Suppressor macrophage treated with lipopolysaccharide for 4 hours (primary cell): ENCODE data around the gene SUSD1.

Experiments
- DNase-seq: peaks from one replicate; pipeline ENCODE4 v3.0.0-alpha.2; 2020

The SUSD1 gene

DNA sequence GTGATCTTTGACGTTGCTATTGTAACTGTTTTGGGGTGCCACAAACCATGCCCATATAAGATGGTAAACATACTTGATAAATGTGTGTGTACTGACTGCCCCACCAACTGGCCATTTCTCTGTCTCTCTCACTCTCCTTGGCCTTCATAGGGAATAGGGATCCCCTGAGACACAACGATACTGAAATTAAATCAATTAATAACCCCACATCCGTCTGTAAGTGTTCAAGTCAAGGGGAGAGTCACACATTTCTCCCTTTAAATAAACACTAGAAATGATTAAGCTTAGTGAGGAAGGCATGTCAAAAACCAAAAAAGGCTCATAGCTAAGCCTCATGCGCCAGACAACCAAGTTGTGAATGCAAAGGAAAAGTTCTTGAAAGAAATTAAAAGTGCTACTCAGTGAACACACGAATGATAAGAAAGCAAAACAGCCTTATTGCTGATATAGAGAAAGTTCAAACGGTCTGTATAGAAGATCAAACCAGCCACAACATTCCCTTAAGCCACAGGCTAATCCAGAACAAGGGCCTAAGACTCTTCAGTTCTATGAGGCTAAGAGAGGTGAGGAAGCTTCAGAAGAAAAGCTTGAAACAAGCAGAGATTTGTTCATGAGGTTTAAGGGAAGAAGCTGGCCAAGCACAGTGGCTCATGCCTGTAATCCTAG lies 167.4 kb downstream of the SUSD1 start:
- no peak for DNase-seq

DNA sequence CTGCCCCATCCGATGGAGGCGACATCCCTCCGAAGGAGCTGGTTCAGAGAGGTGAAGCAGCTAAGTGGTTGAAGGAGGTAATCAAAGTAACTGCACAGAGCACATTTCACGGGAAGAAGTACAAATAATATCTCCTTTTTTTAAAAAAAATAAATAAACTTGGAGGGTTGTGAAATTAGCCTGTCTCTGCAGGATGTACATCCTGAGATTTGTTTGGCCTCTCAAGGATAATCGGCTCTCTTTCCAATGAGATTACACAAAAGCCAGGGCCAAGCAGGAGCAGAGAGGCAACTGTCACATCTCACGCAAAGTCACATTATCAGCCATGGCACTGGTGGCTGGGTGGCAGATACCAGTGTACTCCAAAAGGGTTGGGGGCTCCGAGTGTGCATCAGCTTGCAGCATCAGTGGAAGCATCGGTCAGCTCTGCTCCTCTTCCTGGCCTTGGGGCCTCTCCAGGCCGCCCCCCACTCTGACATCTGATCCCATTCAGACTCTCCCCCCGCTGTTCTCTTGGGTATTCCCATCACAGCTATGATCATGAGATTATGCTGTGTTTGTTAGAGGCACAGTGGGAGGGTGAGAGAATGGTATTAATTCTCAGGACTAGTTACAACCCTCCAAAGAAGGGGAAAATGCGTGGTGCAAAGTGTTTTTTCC lies 168.6 kb downstream of the SUSD1 start:
- DNase-seq, result no peak

DNA sequence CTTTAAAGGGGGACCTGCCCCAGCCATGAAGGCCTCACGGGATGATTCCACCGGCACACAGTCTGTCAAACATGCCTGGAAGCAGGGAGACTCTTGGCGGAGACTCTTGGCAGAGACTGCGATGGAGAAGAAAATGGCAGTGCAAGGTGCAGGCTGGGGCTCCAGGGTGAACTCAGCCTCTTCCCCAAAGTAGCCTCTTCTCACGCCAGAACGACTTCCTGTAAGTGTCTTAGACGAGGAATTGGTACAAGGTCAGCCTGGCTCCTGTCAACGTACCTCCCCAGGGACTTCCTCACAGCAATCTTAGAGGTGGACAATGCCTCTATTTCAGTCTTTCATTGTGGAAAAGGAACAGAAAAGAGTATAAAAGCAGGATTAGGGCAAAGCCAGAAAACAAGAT lies 169.2 kb downstream of the SUSD1 start:
- no peak for DNase-seq

DNA sequence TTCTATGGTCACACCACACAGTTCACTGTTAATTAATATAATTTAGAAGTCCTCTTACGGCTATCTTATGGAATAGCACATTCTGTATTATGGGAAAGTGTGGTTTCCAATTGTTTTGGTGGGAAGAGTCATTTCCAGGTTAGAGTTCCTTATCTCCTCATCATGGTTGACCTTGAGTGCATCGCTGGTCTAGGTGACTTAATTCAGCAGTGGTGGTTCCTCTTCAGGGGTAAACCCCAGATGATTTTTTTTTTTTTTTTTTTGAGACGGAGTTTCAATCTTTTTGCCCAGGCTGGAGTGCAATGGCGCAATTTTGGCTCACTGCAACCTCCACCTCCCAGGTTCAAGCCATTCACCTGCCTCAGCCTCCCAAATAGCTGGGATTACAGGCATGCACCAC lies 171.6 kb downstream of the SUSD1 start:
- no peak for DNase-seq

DNA sequence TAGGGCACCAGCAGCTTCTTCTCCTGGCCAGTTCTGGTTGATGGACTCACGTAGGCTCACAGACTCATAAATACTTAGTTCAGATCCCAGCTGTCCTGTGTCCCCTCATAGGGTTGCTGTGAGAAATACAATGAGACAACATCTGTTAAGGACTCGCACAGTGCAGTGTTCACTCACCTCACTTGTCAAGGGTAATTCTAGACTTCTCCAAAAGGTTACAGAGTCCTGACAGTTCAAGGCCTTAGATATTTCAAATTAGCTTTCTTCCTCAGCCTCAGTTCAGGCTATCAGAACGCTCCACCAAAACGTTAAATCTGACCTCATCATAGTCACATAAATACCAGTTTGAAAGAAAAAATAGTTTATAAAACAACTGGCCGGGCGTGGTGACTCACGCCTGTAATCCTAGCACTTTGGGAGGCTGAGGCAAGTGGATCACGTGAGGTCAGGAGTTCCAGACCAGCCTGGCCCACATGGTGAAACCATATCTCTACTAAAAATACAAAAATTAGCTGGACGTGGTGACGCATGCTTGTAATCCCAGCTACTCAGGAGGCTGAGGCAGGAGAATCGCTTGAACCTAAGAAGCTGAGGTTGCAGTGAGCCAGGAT lies 172.1 kb downstream of the SUSD1 start:
- no peak for DNase-seq

DNA sequence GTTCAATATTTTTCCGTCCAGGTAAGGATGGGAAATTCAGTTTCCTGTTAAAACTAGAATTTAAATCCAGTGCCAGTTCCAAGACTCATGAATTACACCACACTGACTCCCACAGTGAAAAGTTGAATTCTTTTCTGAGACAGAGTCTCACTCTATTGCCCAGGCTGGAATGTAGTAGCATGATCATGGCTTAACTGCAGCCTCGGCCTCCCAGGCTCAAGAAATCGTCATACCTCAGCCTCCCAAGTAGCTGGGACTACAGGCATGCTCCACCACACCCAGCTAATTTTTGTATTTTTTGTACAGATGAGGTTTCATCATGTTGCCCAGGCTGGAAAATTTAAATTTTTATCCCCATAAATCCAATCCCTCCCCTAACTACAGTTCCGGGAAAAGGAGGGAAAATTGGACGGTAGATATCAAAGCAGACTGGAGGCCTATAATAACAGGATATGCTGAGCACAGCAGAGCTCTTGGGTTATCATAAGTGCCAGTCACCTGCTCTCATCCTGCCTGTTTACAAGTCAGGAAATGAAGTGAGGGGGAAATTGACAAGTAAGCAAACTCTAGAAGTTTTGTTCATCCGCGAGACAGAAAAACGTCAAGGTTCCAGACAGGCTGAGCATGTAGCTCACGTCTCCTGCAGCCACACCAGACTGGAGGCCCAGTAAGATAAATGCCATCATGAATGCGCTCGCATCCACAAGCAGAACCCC lies 172.8 kb downstream of the SUSD1 start:
- no peak for DNase-seq

DNA sequence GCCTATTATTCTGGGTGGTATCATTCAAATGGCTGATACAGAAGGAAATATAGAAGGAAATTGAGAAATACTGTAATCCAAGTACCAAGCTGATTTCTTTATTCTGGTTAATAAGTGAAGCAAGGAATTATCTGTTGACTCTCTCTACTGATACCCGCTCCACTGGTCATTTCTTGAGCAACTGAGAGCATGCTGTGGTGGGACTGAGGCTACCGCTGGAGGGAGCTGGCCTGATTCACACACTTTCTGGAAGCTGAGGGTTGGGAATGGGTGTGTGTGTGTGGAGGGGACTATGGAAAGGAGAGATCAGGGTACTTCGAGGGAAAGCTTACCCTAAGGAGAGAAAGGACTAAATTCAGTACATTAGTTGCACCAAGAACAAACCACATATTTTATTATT lies 174.4 kb downstream of the SUSD1 start:
- no peak for DNase-seq

DNA sequence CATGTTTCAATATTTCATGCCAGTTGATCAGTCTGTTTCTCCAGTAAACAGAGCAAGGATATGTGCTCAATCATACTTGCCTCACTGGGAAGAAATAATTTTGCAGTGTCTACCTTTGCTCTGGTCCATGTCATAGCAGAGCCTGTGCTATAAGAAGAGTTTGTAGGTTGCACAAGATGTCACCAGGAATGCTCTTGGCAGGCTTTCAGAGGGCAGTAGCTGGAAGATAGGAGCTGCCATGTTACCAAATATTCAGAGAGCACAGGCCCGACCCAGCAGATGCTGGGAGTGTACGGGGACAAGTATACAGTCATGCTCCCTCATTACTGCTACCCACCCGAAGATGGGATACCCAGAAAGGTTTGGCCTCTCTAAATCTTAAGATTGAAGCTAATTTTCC lies 175.8 kb downstream of the SUSD1 start:
- DNase-seq, result no peak

DNA sequence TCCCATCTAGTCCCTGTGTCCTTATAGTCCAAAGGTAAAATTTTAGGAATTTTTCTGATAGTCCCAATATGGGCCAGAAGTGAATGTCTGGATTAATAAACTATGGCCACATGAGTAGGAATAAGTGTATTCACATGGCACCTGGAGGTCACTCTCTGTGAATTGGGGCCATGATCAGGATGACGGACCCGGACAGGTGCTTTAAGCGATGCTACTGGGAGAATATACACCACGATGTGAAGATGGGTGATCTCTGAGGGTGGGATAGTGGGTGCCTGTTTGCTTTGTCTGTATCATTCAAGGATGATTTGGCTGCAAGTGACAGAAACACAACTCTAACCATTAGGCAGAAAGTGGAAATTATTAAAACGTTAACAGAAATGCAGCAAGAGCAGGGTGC lies 177.3 kb downstream of the SUSD1 start:
- no peak for DNase-seq

DNA sequence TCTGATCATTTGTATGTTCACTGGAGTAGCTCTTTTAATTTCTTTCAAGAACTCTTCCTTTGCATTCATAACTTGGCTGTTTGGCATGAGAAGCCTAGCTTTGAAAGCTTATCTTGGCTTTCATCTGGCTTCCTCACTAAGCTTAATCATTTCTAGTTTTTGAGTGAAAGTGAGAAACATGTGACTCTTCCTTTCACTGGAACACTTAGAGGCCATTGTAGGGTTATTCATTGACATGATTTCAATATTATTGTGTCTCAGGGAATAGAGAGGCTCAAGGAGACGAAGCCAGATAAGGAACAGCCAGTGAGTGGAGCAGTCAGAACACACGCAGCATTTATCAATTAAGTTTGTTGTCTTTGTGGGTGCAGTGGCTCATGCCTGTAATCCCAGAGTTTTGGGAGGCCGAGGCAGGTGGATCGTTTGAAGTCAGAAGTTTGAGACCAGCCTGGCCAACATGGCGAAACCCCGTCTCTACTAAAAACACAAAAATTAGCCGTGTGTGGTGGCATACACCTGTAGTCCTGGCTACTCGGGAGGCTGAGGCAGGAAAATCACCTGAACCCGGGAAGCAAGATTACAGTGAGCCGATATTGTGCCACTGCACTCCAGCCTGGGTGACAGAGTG lies 180.2 kb downstream of the SUSD1 start:
- DNase-seq, result no peak

DNA sequence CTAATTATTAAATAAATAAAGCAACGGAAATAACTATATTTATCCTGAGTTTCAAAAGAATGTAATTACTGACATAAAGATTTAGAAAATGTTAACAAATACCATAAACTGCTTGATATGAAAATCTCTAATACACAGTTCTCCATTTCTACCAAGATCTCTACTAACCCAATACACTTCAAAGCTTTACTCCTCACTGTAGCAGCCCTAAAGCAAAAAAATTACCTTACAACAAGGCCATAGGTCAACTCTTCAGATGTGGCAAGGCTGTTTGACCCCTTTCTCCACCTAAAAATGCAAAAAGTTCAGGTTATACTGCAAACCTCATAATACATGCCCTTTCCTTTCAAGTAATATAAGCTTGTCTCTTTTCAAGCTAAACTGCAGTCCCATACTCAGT lies 181.8 kb downstream of the SUSD1 start:
- no peak for DNase-seq

DNA sequence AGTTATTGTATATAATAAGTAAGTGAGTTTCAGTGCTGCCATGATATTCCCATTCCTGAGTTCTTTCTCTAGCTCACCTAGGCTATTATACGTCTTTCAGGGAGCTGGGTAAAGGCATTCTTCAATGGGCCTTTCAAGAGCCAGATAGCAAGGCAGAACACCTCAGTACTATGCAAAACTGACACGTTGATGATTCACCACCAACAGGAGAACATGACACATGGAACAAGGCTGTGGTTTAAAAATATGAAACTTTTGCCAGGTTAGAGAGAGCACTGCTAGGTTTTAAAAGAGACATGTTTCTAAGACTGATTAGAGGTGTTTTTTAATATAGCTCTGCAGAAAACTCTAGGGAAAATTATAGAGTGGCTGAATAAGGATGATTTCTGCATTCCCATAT lies 182.6 kb downstream of the SUSD1 start:
- DNase-seq, result no peak

DNA sequence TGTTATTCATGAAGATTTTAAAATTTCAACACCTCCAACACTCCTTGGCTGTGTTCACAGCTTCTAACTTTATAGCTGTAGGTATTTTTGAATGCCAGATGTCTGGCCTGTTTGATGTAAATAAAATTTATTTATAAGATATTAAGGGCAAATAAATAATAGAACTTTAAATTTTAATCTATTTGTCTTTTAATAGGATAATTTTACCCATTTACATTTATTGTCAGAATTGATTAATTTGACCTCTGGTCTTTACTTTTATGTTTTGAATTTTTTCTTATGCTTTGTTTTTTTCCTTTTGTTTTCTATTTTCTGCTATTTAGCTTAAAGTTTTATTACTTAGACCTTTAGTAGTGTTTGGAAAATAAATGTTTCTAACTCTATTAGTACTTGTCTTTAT lies 183.9 kb downstream of the SUSD1 start:
- DNase-seq, result no peak
